ENCODE results near the gene MAL.

MAL gene

DNA sequence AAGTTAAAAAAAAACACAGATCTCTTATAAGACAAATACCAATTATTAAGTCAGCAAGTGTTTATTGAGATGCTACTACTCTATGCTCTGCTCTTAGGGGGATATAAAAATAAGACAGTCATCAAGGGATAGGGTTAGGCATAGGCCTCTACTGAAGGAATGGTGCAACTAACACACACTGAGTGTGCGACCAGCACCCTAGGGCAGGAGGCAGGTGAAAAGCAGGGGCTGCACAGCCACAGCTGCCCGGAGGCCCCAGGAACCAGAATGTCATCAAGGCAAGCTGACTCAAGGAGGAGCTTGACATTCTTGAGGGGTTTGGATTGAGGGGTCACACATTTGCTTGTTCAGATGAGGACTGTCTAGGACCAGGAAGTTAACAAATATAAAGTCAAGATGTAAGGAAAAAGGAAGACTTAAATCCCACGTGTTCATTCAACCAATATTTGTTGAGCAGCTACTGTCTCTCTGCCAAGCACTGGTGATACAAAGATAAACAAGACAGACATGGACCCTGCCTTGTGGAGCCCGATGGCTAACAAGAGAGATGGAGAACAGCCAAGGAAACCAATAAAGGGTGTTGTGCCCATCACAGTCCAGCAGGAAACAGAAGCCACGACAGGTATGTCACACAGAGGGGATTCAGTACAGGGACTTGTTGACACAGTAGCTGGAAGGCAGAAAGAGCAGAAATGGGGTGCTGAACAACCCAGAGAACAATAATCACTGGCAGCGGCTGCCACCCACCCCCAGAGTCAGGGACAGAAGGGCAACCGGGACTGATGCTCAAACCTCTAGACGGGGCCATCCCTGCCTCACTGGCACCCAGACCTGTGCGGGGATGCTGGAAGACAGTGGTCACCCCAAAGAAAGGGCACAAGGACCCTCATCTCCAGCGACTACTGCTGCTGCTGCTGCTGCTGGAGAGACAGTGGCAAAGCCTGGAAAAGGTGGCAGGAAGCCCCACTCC is 45.8 kb upstream of the MAL start:
- H4K20me1 ChIP-seq (ENCODE audit: insufficient read depth, low read length, poor library complexity, severe bottlenecking), result no peaks in the 10 kb centered on the region
- no peak overlapping the region for H3K4me2 ChIP-seq (ENCODE audit: low read depth, low read length, poor library complexity, severe bottlenecking)
- H3F3A ChIP-seq (ENCODE audit: low read depth), result no peaks in the 10 kb centered on the region
- H3K36me3 ChIP-seq (ENCODE audit: insufficient read depth, low read length), result no peaks in the 10 kb centered on the region
- H3K4me3 ChIP-seq (ENCODE audit: low read length, poor library complexity, severe bottlenecking), result no peak overlapping the region
- no peaks in the 10 kb centered on the region for H3K9me3 ChIP-seq (ENCODE audit: insufficient read depth, low read depth, low read length)
- no peaks in the 10 kb centered on the region for H3K9me2 ChIP-seq (replicated peaks; ENCODE audit: low read depth, low read length)
- H3K27me3 ChIP-seq (ENCODE audit: insufficient read depth, low read length, poor library complexity, severe bottlenecking), result no peaks in the 10 kb centered on the region
- no peaks in the 10 kb centered on the region for H3K4me1 ChIP-seq (ENCODE audit: insufficient read depth, low read length, poor library complexity, severe bottlenecking)
- H2AFZ ChIP-seq (ENCODE audit: low read length), result no peak overlapping the region
- TF ChIP-seq, protein P1, sequence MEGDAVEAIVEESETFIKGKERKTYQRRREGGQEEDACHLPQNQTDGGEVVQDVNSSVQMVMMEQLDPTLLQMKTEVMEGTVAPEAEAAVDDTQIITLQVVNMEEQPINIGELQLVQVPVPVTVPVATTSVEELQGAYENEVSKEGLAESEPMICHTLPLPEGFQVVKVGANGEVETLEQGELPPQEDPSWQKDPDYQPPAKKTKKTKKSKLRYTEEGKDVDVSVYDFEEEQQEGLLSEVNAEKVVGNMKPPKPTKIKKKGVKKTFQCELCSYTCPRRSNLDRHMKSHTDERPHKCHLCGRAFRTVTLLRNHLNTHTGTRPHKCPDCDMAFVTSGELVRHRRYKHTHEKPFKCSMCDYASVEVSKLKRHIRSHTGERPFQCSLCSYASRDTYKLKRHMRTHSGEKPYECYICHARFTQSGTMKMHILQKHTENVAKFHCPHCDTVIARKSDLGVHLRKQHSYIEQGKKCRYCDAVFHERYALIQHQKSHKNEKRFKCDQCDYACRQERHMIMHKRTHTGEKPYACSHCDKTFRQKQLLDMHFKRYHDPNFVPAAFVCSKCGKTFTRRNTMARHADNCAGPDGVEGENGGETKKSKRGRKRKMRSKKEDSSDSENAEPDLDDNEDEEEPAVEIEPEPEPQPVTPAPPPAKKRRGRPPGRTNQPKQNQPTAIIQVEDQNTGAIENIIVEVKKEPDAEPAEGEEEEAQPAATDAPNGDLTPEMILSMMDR (conservative IDR thresholded peaks at IDR 0.05; ENCODE audit: low read length), result no peak
- no peak for TF ChIP-seq EZH2phosphoT487 (IDR thresholded peaks at IDR 0.05; ENCODE audit: borderline replicate concordance)
- H3K9ac ChIP-seq (ENCODE audit: low read depth, low read length, poor library complexity, severe bottlenecking), result no peak overlapping the region
- no peaks in the 10 kb centered on the region for H3K79me2 ChIP-seq (ENCODE audit: insufficient read depth, low read length)

DNA sequence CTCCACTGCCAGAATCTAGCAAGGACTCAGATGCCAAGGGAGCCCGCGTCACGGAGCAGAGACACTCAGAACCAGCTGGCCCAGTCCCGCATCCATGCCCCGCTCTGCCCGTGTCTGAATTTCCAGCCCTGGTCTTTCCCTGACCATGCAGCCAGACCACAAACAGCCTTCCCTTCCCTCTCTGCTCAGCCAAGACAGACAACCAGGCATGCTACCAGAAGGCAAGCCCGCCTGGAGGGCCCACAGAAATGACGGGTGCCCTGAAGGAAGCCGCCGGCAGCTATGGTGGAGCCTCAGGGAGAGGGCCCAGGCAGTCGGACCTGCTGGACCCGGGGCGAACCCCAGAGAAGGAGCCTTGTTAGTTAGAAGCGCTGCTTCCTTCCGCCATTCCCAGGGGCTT is 45.1 kb upstream of the MAL start:
- Histone ChIP-seq H3K9ac (ENCODE audit: low read depth, low read length, poor library complexity, severe bottlenecking) (no peak overlapping the region), H3K36me3 (ENCODE audit: insufficient read depth, low read length) (no peaks in the 10 kb centered on the region), H3K79me2 (ENCODE audit: insufficient read depth, low read length) (no peaks in the 10 kb centered on the region), H3K27me3 (ENCODE audit: insufficient read depth, low read length, poor library complexity, severe bottlenecking) (no peaks in the 10 kb centered on the region), H3K4me3 (ENCODE audit: low read length, poor library complexity, severe bottlenecking) (no peak overlapping the region), H3F3A (ENCODE audit: low read depth) (no peaks in the 10 kb centered on the region), H3K4me2 (ENCODE audit: low read depth, low read length, poor library complexity, severe bottlenecking) (no peak overlapping the region), H3K9me2 (replicated peaks; ENCODE audit: low read depth, low read length) (no peaks in the 10 kb centered on the region), H2AFZ (ENCODE audit: low read length) (no peak overlapping the region), H4K20me1 (ENCODE audit: insufficient read depth, low read length, poor library complexity, severe bottlenecking) (no peaks in the 10 kb centered on the region), H3K9me3 (ENCODE audit: insufficient read depth, low read depth, low read length) (no peaks in the 10 kb centered on the region), H3K4me1 (ENCODE audit: insufficient read depth, low read length, poor library complexity, severe bottlenecking) (no peaks in the 10 kb centered on the region)
- TF ChIP-seq, protein P1 (conservative IDR thresholded peaks at IDR 0.05; ENCODE audit: low read length), result no peak
- TF ChIP-seq EZH2phosphoT487 (IDR thresholded peaks at IDR 0.05; ENCODE audit: borderline replicate concordance), result no peak

DNA sequence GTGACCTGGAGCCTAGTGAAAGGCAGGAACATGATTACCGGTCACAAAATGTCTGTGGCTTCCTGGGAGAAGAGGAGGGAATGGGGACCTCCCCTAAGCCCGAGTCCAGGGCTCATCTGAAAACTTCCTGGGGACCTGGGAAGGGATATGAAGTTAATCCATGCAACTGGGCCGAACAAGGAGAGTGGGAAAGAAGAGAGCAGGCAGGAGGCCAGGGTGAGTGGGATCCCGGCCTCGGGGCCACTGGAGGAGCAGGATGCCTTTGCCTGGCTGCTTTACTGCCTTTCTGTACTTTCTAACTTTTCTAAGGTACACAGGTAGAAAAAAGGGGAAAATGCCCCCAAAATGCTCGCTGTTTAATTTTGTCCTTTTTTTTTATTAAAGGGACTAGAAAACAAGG is 43.4 kb upstream of the MAL start:
- no peaks in the 10 kb centered on the region for H3K4me1 ChIP-seq (ENCODE audit: insufficient read depth, low read length, poor library complexity, severe bottlenecking)
- no peaks in the 10 kb centered on the region for H3K79me2 ChIP-seq (ENCODE audit: insufficient read depth, low read length)
- no peaks in the 10 kb centered on the region for H3K27me3 ChIP-seq (ENCODE audit: insufficient read depth, low read length, poor library complexity, severe bottlenecking)
- H2AFZ ChIP-seq (ENCODE audit: low read length), result no peak overlapping the region
- no peaks in the 10 kb centered on the region for H3F3A ChIP-seq (ENCODE audit: low read depth)
- no peak for TF ChIP-seq EZH2phosphoT487 (IDR thresholded peaks at IDR 0.05; ENCODE audit: borderline replicate concordance)
- TF ChIP-seq, protein P1 (conservative IDR thresholded peaks at IDR 0.05; ENCODE audit: low read length), result no peak
- H3K9me2 ChIP-seq (replicated peaks; ENCODE audit: low read depth, low read length), result no peaks in the 10 kb centered on the region
- no peak overlapping the region for H3K4me3 ChIP-seq (ENCODE audit: low read length, poor library complexity, severe bottlenecking)
- H3K4me2 ChIP-seq (ENCODE audit: low read depth, low read length, poor library complexity, severe bottlenecking), result no peak overlapping the region
- H3K9ac ChIP-seq (ENCODE audit: low read depth, low read length, poor library complexity, severe bottlenecking), result no peak overlapping the region
- no peaks in the 10 kb centered on the region for H3K36me3 ChIP-seq (ENCODE audit: insufficient read depth, low read length)
- H4K20me1 ChIP-seq (ENCODE audit: insufficient read depth, low read length, poor library complexity, severe bottlenecking), result no peaks in the 10 kb centered on the region
- H3K9me3 ChIP-seq (ENCODE audit: insufficient read depth, low read depth, low read length), result no peaks in the 10 kb centered on the region
